ENCODE data around the gene ANGPTL2.

DNA sequence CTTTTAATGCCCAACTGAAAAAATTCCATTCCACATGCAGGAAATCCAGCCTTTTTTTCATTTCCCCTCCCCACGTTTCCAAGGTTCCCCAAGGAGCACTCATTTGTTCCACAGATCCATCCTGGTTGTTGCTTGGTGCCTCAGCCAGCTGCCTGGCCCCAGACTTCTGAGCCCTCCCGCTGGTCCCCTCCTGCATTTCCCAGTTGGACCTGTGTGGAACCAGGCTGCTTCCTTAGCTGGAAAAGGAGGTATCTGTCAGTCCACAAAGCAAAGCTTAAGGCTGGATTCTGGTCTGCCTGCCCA is 44.8 kb downstream of the ANGPTL2 start:
- TF ChIP-seq, protein P1, sequence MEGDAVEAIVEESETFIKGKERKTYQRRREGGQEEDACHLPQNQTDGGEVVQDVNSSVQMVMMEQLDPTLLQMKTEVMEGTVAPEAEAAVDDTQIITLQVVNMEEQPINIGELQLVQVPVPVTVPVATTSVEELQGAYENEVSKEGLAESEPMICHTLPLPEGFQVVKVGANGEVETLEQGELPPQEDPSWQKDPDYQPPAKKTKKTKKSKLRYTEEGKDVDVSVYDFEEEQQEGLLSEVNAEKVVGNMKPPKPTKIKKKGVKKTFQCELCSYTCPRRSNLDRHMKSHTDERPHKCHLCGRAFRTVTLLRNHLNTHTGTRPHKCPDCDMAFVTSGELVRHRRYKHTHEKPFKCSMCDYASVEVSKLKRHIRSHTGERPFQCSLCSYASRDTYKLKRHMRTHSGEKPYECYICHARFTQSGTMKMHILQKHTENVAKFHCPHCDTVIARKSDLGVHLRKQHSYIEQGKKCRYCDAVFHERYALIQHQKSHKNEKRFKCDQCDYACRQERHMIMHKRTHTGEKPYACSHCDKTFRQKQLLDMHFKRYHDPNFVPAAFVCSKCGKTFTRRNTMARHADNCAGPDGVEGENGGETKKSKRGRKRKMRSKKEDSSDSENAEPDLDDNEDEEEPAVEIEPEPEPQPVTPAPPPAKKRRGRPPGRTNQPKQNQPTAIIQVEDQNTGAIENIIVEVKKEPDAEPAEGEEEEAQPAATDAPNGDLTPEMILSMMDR (IDR thresholded peaks at IDR 0.05), result no peak
- no peak for TF ChIP-seq POLR2A (IDR thresholded peaks at IDR 0.05)
